Stimulated activated CD4-positive, alpha-beta T cell treated with anti-CD3 and anti-CD28 coated beads, Interleukin-2, amount 100 ng/mL, for 24 hours (primary cell): ENCODE results near the gene RSPRY1.

Source experiments
- DNase-seq, 2 donors: peaks; one replicate each; pipeline ENCODE4 v3.0.0-alpha.2; 2020

The RSPRY1 gene

DNA sequence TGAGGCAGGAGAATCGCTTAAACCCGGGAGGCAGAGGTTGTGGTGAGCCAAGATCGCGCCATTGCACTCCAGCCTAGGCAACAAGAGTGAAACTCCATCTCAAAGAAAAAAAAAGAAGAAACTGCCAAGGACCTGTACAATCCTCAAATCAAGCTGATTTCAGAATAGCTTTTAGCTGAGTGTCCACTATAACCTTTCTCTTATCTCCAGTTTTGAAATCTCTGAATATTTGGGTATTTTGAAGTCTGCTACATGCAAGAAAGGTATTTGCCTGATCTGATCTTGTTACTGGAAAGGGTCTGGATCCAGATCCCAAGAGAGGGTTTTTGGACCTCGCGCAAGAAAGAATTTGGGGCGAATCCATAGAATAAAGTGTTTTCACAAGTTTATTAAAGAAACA lies 39.8 kb downstream of the RSPRY1 start:
- DNase-seq, result no peak

GRCh38 chr16:57226701-57227621 lies 40.8 kb downstream of the RSPRY1 start:
- DNase-seq, result no peak

DNA sequence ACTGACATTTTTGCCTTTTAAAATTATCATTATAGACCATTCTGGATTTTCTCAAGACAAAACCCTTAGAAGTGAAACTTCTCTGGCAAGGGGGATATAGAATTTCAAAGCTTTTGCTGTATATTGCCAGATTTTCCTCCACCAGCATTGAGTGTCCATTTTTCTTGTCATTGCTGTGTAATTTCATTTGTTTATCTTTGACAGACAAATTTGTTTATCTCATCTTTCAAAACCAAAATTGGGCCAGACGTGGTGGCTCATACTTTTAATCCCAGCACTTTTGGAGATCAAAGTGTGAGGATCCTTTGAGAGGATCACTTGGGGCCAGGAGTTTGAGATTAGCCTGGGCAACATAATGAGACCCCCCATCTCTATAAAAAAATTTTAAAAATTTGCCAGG lies 43.0 kb downstream of the RSPRY1 start:
- DNase-seq, result no peak

DNA sequence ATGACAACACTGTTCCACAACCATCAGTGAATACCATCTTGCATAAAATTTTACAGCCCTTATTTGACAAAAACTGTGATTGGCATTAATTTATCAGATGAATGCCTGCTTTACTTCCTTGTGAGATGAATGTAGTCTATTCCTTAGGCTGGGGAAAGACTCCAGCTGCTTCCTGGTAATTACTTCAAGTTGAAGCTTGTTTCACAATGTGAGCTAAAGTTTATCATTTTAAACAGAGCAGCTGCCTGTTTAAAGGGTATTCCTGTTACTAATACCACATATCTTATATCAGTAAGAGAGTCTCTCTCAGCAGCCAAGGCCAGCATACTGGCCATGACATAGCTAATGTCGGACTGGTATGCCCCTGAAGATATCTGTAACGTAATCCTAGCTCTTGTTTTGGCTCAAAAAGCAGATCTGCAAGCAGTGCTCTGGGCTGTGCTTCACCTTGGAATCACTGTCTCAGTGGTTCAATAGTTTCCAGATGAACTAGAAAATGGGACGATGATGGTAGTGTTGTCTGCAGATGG lies 45.8 kb downstream of the RSPRY1 start:
- DNase-seq, result no peak

DNA sequence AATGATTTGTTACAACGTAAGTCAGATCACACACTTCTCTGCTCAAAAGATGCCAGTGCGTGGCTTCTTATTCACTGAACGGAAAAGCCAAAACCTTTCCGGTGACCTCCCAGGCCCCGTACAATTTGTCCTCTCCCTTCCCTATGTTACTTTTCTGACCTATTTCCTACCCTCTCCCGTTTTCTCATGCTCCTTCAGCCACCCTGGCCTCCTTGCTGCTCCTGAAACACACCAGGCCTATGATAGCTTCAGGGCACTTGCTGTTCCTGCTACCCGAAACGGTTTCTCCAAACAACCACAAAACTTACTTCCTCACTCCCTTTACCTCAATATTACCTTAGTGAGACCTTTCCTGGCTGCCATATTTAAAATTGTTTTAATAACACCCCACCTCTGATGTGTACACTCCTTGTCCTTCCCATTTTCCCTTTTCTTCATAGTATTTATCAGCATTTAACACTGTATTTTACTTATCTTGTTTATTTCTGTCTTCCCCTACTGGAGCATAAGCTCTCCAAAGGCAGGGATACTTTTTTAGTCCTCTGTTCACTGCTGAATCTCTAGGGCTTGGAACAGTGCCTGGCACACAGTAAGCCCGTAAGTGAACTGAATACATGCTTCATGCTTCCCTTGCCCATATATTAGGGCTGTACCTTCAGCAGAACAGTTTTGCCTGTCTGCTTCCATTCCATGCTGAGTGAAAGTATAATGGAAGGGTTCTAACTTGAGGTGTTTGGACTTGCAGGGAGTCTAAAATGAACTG lies 48.0 kb downstream of the RSPRY1 start:
- no peak for DNase-seq

DNA sequence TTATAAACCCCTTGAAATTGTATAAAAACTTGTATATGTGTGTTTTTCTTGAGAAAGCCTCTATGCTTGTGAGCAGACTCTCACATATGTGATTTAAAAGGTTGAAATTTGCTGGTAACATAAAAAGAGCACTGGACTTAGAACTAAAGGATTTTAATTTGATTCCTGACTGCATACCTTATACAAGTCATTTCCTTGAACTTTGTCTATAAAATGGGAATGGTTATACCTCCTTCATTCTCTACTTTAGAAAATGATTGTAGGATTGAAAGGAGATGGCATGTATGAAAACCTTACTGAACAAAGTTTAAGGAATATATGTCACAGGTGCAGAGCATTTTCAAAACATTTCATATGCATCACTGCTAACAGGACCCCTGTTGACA lies 48.6 kb downstream of the RSPRY1 start:
- DNase-seq, result no peak

GRCh38 chr16:57235128-57236021 lies 49.2 kb downstream of the RSPRY1 start:
- DNase-seq, result peak in 1 of 2 donors; percentile 22

- DNase-seq, result no peak
These were observed 49.9 kb downstream of the RSPRY1 start for GRCh38 chr16:57236022-57236350.

DNA sequence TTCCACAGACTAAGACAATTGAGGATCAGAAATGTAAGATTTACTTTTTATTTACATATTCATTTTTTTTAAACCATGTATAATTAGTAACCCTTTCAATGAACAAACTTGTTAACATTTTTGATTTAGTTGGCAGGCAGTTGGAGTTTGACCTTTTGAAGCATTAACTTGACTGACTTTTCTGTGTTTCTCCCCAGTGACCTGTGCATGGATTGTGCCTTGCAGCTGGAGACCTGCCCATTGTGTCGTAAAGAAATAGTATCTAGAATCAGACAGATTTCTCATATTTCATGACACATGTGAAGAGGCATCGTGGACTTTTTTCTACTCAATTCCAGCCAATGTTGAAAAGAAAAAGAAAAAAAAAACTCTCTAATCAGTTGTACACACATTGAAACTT lies 52.6 kb downstream of the RSPRY1 start:
- no peak for DNase-seq

- no peak for DNase-seq
These were observed 53.0 kb downstream of the RSPRY1 start for GRCh38 chr16:57239107-57239506.

- DNase-seq, result no peak
These were observed 54.7 kb downstream of the RSPRY1 start for GRCh38 chr16:57240851-57241250.

- DNase-seq, result no peak
These were observed 56.5 kb downstream of the RSPRY1 start for GRCh38 chr16:57242650-57243049.

GRCh38 chr16:57244463-57244766 lies 58.3 kb downstream of the RSPRY1 start:
- no peak for DNase-seq

DNA sequence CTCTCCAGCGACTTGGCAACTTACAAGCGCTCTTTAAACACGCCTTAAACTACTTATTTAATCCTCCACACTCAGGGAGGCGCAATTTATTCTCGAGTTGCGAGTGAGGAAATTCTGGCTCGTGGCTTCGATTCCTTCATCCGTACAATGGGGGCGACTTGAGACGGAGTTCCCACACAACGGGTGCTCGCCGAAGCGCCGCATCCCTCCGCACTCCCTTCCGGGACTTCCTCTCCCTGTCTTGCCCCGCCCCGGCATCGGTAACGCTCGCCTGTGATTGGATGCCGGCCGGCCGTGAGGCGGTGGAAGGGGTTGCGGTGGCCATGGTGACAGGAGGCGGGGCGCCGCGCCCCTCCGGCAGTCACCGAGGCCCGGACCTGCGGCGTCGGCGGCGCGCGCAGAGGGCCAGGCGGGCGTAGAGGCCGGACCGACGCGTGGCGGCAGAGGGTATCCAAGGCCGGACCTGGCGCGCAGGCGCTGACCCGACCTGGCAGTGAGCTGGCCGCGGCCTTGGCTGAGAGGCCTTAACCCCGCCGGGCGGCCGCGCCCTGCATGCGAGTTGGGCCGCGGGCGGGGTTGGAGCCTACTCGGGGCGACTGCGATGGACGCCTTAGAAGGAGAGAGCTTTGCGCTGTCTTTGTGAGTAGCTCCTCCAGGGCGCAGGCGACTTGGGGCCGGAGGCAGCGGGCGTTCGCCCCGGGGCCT lies 58.8 kb downstream of the RSPRY1 start, which contains the start of gene ARL2BP:
Gene ARL2BP (plus strand): TSS at position 493 of the 705 bp plus-strand sequence. CDS start 109 bp downstream, at position 602.
- DNase-seq, result peak; percentile 98

GRCh38 chr16:57245472-57246113 lies 59.5 kb downstream of the RSPRY1 start:
- peak in 1 of 2 donors; percentile 38 for DNase-seq

DNA sequence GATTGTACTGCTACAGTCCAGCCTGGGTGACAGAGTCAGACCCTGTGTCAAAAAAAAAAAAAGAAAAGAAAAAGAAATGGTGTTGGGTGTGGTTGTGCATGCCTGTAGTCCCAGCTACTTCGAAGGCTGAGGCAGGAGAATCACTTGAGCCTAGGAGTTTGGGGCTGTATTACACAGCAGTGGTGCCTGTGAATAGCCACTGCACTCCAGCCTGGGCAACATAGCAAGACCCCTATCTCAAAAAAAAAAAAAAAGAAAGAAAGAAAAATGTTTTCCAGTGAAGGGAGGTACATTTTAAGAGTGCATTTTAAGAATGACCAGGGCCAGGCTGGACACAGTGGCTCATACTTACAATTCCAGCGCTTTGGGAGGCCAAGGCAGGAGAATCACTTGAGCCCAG lies 65.2 kb downstream of the RSPRY1 start:
- no peak for DNase-seq

DNA sequence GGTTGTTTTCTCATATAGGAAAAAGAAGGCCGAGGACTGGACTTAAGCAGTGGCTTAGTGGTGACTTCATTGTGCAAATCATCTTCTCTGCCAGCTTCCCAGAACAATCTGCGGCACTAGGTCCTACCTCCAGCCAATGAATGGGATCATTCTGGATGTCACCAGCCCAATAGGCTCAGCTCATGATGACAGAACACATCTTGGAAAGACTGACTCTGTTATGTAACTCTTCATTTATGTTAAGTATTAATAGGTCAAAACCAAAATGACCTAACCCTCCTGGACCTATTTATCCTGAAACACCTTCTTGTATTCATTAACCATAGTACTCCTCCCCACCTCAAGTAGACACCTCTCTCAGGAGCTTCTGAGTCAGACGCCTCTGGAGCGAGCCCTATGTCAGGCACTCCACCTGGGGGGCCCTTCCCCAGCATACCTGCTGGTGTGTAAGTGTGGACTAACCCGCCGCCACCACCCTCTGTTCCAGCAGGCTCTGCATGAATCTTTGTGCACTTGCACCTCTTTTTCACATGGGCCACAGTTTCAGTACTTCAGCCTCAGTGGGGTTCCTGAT lies 66.1 kb downstream of the RSPRY1 start:
- DNase-seq, result no peak

GRCh38 chr16:57253466-57253865 lies 67.3 kb downstream of the RSPRY1 start:
- DNase-seq, result no peak

GRCh38 chr16:57255686-57256415 lies 69.7 kb downstream of the RSPRY1 start:
- no peak for DNase-seq

GRCh38 chr16:57256601-57257395 lies 70.7 kb downstream of the RSPRY1 start:
- DNase-seq, result no peak
